Stimulated activated CD4-positive, alpha-beta T cell treated with anti-CD3 and anti-CD28 coated beads, Interleukin-15, amount 100 ng/mL, for 48 hours (primary cell): ENCODE measurements around the gene ADARB2.

Source experiments
- DNase-seq, 2 donors: peaks; one replicate each; pipeline ENCODE4 v3.0.0-alpha.2; 2020; ENCODE audit warnings: low read depth in 2 of 2

Gene ADARB2

DNA sequence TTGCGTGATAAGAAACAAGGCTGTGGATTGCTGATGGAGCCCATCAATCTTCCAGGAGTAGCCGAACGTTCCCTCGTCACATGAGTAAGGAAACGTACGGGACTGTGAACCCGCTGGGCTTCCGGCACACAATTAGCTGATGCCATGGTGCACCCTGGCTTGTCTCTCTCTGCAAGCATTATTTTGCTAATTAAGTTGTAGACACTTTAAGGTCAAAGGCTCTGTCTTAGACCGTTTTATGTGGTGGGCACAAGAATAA, 50.9 kb downstream of the ADARB2 start:
- no peak for DNase-seq

DNA sequence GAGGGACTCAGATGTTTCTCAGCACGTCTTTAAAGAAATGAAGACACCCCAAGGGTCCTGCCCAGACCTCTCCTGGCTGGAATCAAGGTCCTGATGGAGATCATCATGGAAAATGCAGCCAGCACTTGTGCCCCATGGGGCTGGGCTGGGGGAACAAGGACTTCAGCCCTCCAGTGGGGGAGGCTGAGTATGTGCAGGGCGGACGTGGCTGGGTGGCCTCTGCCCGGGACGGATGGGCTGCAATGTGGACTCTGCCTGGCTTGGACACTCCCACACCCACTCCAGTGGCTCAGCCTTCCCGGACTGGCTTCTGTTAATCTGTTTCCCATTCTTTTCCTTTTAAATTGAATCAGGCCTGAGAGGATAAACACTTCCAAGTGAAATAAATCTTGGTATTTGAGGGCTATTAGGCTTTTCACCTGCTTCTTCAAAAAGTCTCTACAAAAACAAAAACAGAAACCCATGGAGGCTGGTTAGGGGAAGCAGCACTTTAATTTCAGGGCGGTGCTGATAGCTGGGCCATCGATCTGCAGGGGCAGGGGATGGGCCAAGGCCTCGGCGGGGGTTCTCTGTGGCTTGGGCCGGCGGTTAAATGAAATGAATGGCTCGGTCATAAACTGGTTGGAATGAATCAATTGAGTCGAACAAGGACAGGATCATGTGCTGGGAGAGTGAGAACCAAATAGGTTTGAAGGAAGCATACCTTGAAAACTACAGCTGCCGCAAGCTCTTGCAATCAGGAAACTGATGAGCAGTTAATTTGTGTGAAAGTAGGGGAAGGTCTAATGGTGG, 51.4 kb downstream of the ADARB2 start:
- DNase-seq, result no peak

DNA sequence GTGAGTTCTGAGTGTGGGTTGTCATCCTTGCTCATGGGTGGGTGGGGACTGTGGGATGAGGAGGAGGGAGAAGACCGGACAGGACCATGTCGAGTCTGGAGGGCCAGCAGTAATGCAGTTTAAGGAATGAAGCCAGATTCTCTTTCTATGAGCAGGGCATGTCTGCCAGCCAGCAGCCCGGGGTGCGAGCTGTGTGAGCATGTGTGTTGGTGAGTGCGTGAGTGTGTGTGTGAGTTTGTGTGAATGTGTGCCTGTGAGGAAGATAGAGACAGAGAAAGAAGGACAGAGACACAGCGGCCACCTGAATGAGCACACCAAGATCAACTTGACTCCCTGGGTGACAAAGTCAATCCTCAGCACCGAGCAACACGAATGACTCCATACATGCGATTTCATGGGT, 52.3 kb downstream of the ADARB2 start:
- no peak for DNase-seq

DNA sequence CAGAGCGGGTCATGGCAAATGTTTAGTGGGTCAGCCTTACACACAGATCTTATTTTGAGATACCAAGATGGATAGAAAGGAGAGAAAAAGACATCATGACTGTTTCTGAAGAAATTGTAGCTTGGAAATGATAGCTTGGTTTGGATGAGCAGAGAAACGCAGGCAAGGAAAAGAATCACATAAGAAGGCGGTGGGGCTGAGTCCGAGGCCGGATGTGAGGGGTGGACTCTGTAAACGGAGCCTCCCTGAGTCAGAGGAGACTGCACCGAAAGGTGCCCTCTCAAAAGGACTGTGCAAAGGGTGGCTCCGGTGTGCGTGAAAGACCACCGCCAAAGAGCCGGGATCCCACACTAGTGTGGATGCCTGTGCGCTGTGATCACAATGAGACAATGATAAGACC, 53.7 kb downstream of the ADARB2 start:
- DNase-seq, result no peak

DNA sequence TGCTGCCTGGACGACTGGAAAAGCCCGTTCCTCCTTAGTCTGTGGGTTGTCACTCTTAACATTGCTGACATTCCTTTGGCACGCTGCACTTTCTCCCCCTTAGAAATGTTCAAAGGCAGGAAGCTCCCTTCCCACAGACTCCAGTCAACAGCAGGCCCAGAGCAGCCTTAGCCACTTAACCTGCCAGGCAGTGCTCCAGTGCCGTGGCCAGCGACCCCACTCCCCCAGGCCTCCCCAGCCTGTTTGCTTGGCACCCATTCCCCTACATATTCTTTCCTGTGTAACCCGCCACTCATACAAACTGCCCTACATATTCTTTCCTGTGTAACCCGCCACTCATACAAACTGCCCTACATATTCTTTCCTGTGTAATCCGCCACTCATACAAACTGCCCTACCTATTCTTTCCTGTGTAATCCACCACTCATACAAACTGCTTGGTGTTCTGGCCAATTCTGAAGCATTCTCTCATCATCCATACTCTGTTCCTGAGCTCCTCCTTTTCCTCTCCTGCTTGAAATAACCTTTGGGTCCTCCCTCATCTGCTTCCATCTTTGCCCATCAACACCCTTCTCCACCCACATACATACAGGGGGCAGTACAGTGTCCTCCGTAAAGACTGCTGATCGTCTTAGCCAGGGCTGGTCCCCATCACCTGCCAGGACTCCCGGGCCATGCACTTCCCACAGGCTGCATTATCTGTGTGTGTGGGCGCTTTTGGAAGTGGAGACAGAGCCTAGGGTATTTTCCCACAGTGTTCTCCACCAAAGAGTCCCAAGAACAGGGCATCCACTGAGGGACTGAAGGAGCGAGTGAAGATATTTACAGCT, 57.3 kb downstream of the ADARB2 start:
- DNase-seq, result no peak

DNA sequence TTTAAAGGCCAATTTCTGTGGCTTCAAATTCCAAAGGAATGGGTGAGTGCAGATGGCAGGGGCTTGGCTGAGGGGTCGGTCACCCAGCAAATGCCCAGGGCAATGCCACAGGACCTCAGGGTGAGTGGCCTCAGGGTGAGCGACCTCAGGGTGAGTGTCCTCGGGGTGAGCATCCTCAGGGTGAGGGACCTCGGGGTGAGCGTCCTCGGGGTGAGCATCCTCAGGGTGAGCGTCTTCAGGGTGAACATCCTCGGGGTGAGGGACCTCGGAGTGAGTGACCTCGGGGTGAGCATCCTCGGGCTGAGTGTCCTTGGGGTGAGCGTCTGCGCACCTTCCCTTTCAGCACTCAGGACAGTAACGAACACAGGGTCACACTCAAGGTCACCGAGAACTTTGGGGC, 59.2 kb downstream of the ADARB2 start:
- no peak for DNase-seq

DNA sequence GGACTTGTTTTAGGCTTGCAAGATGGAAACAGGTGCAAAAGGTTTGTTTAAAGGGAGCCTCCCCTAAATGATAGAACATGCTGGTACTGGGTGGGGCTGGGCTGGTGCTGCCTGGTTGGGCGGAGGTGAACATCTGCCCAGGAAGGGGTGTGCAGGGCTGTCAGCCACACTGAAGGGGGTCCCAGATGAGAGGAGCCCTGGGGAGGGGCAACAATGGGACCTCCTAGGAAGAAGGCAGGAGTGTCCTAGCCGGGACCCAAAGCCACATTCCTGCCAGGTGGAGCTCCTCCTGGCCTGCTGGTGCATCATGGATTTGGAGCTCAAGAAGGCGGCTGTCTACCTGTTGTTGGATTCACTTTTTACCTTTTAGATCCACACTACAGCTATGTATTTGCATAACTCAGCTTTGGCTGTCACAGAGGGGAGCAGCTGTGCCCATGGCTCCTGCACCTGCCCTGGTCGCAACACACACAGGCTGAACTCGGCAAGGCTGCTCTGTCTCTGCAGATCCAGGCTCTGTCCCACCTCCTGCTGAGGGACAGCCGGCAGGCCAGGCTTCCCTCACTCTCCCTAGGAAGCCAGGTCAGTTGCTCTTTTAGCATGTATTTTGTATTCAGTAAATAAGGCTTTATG, 59.9 kb downstream of the ADARB2 start:
- DNase-seq, result no peak

DNA sequence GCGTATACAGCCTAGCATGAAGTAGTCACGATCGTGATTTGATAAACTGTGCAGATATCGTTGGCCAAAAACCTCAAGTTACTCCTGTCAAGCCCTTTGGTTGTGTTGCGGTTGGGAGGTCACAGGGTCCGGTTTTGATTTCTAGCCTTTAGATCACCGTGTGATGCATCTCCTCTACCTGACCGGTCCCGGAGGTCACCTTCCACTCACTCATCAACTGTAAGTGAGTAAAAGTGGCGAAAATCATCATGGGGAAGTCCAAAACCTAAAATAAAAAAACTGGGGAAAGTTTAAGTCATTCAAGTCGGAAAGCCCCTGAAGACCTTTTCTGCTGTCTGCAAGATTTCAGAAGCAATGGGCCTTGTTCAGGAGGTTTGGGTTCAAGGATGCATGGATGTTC, 62.8 kb downstream of the ADARB2 start:
- DNase-seq, result no peak

DNA sequence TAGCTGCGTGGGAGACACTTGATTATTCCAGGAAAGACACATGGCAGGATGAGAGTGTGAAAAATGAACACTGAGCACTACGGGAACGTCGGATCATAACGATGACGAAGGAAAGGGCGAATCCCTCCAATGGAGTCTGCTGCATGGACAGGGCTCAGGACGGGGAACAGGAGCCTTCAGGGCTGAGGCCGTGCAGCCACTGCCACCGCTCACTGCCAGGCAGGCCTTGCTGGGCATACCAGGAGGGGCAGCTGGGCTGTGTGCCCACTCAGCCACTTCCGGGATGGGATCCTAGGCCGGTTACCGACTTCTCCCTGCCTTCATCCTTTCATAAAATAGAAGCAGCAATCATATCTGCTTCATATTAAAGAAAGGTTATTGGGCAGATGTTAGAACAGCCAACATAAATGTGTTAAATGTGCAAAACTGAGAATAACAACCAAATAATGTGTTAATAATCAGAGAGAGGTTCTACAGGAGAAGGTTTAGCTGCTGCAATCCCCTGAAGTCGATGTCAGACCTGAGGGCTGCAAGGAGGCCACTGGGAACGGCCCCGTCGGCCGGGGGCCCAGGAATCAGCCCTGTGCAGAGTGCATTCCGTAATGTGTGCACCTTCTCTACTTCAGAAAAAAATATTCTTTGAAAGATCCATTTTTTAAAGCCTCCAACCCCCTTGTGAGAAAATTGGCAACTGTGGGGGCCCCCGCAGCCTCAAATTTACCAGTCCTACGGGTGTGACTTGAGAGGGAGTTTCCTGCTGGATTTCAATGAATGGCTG, 63.6 kb downstream of the ADARB2 start:
- no peak for DNase-seq

DNA sequence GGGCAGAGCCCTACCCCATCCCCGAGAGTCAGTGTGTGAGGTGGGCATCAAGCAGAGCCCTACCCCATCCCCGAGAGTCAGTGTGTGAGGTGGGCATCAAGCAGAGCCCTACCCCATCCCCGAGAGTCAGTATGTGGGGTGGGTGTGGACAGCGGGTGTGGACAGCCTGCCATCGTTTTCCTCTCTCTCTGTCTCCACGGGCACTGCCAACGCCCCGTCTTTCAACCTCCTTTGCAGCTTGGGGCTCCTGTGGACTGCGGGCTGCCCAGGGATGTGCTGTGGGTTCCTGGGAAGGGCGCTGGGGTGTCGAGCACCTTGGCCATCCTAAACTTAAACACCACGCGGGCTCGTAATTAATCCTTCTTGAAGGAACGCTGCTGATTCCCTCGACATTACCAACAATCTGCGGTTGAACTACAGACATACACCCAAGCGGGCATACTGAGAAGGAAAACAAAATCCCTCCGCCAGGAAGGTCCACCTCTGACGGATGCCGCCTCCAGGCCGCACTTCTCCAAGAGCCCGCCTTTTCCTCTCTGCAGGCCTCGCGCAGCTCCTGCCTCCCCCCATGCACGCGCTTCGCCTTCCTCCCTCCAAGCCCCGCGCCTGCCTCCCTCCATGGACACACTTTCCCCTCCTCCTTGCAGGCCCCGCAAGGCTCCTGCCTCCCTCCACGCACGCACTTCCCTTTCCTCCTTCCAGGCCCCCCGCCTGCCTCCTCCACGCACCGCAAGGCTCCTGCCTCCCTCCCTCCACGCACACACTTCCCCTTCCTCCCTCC, 65.1 kb downstream of the ADARB2 start:
- no peak for DNase-seq

DNA sequence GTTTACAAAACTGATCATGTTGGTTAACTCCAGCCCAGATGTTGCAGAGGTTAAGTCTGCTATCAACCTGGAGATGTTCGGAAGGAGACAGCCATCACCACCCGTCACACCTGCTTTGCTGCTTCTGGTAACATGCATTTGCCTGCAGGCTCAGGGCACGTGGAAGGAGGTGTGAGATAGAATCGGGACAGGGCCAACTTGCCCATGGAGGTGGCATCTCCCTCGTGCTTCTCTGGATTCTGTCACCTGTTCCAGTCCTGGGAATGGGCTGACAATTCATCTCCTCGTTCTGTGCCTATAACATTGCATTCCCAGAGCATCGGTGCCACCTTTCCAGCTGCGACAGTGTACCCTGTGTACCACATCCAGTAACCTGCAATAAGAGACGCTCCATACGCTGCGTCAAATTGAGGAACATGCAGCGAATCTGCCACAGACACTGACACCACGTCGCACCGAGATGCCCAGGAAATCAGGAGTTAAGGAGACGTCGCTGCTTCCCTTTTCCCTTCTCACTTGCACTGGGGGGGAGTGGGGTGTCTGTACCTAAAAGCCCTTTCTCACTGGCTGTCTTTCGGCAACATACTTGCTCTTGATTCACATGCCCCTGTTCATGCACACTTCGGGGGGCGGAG, 65.8 kb downstream of the ADARB2 start:
- DNase-seq, result no peak

DNA sequence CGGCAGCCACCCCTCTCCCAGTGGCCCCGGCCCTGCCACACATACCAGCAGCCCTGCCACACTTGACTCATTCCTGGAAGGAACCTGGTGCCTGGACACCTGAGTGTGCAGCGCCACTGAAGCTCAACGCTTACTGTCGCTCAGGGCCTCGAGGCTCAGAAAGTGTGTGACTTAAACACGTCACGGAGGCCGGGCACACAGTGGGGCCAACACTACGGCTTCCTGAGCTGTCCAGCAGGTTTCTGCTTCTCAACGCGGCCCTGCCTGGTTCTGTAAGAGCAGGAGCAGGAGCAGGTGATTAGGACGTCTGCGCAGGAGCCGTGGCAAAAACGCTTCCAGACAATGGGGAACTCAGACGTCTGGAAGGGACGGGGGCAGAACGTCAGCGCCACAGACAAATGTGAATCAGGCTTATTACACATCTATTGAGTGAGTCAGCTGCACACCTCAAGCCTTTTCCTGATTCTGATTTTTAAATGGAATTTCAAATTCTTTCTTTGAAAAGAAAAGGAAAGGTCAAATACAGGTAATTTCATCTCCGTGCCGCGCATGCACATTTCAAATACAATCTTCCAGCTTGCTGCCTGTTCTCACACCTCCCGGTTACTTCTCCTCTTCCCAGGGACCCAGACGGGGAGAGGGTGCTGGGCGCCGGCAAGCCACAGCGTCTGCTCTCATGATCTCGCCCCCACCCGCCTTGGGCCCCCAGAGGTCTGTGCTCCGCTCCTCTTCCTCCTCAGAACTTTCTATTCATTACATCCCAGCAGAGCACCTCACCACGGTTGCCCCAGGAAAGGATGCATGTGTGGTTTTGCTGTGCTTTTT, 66.6 kb downstream of the ADARB2 start:
- no peak for DNase-seq

DNA sequence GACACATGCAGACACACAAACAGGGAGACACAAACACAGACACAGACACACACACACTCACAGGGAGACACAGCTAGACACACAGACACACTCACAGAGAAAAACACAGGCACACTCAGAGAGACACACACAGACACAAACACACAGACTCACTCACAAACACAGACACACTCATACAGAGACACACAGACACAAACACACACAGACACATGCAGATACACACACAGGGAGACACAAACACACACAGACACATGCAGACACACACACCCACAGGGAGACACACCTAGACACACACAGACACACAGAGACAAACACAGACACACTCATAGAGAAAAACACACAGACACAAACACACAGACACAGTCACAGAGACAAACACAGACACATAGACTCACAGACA, 67.9 kb downstream of the ADARB2 start:
- no peak for DNase-seq

DNA sequence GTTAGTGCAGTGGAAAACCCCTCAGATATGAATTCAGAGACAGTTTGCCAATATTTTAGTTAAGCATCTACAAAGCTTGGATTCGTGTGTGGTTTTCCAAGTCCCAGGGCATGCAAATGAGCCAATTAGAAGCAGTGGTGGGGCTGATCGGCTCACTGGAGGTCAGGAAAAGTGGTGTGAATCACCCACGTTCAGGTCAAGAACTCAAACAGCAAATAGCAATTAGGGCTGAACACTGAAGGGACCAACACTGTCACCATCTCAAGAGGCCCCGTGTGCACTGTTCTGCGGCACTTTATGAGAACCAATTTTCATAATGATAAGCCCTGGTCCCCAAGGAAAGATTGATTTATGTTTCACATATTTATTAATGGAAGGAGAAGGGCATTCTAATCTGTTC, 68.9 kb downstream of the ADARB2 start:
- DNase-seq, result no peak

DNA sequence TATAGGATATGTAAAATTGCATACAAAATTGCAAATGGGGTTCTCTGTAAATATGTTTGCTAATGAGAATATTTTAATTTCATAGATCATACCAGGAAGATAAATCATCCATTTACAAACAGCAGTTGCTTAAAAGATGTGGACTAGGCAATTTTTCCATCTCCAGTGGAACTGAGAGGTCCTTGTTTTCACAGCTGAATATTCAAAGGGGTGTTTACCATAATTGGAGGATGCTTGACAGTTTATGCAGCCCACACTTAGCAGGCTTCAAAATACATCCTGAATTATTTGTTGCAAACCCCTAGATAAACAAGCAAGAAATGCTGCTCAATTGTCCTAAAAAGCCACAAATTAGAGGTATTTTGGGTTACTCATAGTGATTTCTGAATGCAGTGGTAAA, 69.9 kb downstream of the ADARB2 start:
- no peak for DNase-seq

DNA sequence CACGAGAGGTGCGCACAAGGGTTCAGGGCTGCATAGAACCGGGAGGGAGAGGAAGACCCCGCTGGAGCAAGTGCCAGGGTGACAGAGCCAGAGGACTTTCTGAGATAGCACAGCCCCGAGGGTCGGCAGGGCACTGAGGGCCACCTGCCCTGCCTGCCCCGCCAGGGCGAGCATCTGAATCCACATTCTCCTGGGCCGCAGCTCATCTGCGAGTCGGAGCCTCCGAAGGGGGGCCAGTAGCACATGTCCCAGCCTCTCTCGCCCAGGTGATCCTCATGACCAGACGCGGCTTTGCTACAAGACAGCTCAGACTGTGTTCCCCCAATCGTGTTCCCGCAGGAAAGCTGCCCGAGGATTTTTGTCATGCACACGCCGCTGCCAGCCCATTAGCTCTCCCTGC, 71.2 kb downstream of the ADARB2 start:
- DNase-seq, result no peak

DNA sequence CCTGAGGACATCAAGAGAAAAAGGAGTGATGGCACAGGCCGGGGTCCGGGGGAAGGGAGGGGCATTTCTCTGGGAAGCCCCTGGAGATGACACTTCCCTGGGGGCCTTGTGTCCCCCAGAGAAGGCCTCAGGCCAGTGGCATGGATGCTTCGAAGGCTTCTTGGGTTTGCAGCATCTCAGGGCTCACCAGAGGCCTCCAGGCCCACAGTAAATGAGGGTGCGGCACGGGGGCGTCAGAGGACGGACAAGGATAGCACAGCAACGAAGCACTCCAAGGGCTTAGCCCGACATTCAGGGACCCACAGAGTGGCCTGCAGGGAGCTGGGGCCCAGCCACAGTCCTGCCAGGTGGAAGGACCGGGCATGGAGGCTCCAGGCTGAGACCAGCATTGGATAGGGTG, 71.6 kb downstream of the ADARB2 start:
- no peak for DNase-seq

DNA sequence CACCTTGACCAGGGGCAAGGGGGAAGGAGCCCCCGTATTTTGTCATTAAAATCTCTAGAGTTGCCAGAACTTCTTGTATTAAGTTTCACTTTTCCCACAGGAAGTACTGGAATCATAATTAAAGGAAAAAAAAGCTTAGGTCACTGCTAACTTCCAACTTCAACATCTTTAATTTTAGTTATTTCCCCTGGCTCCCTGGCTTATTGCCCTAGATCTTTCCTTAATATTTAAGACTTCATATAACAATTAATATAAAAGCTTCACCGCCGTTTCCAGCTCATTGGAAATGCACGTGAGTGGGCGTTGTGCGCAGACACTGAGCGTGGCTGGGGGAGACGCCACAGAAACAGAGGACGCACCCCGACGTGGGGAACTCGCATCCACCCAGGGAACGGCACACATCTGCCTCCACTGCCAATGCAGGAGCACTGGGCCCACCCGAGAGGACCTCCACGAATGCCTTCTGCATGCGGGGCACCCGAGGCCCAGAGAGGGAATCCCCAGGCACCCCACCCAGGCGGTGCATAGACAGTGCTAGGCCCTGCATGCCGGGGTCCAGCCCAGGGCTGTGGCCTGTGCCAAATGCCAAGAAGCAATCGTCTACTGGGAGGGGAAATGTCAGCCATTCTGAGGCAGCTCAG, 72.2 kb downstream of the ADARB2 start:
- DNase-seq, result no peak

DNA sequence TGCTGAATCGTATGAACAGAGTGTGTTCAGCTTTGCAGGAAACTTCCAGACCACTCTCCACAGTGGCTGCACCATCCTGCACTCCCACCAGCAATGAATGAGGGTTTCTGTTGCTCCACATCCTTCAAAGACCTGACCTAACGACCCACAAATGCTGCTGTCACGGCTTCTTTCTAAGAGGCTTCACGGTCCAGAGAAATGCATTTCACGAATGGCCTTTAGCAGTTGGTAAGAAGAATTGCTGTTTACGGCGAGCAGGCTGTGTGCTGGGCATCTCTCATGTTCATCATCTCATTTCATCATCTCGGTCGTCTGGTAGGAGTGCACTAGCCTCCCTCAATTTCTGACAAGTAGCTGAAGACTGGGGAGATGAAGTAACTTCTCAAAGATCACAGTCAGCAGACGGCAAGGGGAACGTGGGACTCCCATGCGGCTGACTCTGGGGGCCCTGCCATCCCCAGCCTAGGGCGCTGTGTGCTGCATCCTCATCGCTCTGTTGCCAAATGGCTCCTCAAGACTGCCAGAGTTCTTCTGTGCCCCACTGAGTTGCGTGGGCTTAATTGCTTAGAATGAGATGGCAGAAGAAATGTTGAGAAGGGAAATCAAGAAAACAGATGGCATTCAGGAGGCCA, 72.9 kb downstream of the ADARB2 start:
- no peak for DNase-seq
